Trophoblast cell (in vitro differentiated cells and primary cell): ENCODE data around the gene DMTF1.

Experiments used
- DNase-seq, 2 donors: peaks; one replicate each; pipeline ENCODE4 v3.0.0-alpha.2; 2016
- H2AFZ ChIP-seq: 2 replicates; pipeline ENCODE4 v1.6.1; 2013; ENCODE audit warnings: low read length, moderate library complexity, mild to moderate bottlenecking; ENCODE audit not compliant: insufficient read depth, poor library complexity
- H2AK5ac ChIP-seq: 2 replicates; pipeline ENCODE4 v1.6.1; 2013; ENCODE audit warnings: mild to moderate bottlenecking, low read length
- H2BK120ac ChIP-seq: 2 replicates; pipeline ENCODE4 v1.6.1; 2013; ENCODE audit warnings: low read length, mild to moderate bottlenecking, moderate library complexity; ENCODE audit not compliant: insufficient read depth, poor library complexity
- H2BK12ac ChIP-seq: 2 replicates; pipeline ENCODE4 v1.6.1; 2013; ENCODE audit warnings: mild to moderate bottlenecking, low read length, moderate library complexity
- H2BK5ac ChIP-seq: 2 replicates; pipeline ENCODE4 v1.6.1; 2013; ENCODE audit warnings: low read length, low read depth, moderate library complexity, mild to moderate bottlenecking; ENCODE audit not compliant: poor library complexity
- H3K14ac ChIP-seq: 2 replicates; pipeline ENCODE4 v1.6.1; 2013; ENCODE audit warnings: mild to moderate bottlenecking, low read length
- H3K18ac ChIP-seq: 2 replicates; pipeline ENCODE4 v1.6.1; 2013; ENCODE audit warnings: mild to moderate bottlenecking, low read length
- H3K23ac ChIP-seq: 2 replicates; pipeline ENCODE4 v1.6.1; 2013; ENCODE audit warnings: low read length
- H3K27ac ChIP-seq: 2 replicates; pipeline ENCODE4 v1.5.1; 2013; ENCODE audit warnings: low read depth, mild to moderate bottlenecking, inconsistent platforms, low read length, moderate library complexity
- H3K27me3 ChIP-seq: 2 replicates; pipeline ENCODE4 v1.6.1; 2013; ENCODE audit warnings: inconsistent platforms, mild to moderate bottlenecking, low read length, moderate library complexity; ENCODE audit not compliant: insufficient read depth
- H3K36me3 ChIP-seq, 2 experiments: 1 replicate in 1 of 2; 2 replicates in 1 of 2; pipeline ENCODE4 v1.6.1; 2013; ENCODE audit warnings: low read length in 2 of 2, mild to moderate bottlenecking in 2 of 2, moderate library complexity in 1 of 2; ENCODE audit not compliant: insufficient read depth in 2 of 2, control insufficient read depth in 1 of 2
- H3K4ac ChIP-seq: 2 replicates; pipeline ENCODE4 v1.6.1; 2013; ENCODE audit warnings: low read depth, mild to moderate bottlenecking, low read length, moderate library complexity
- H3K4me1 ChIP-seq, 2 experiments: 1 replicate in 1 of 2; 2 replicates in 1 of 2; pipeline ENCODE4 v1.6.1; 2013; ENCODE audit warnings: low read length in 2 of 2, mild to moderate bottlenecking in 2 of 2, moderate library complexity in 1 of 2; ENCODE audit not compliant: insufficient read depth in 2 of 2, control insufficient read depth in 1 of 2
- H3K4me2 ChIP-seq: 2 replicates; pipeline ENCODE4 v1.6.1; 2013; ENCODE audit warnings: inconsistent platforms, mild to moderate bottlenecking, low read length, moderate library complexity
- H3K4me3 ChIP-seq: 2 replicates; pipeline ENCODE4 v1.5.1; 2013; ENCODE audit warnings: mild to moderate bottlenecking, low read depth, low read length, inconsistent platforms
- H3K79me1 ChIP-seq: one replicate; pipeline ENCODE4 v1.6.1; 2013; ENCODE audit warnings: low read length
- H3K79me2 ChIP-seq: 2 replicates; pipeline ENCODE4 v1.6.1; 2013; ENCODE audit warnings: low read length, mild to moderate bottlenecking; ENCODE audit not compliant: control insufficient read depth, insufficient read depth, poor library complexity
- H3K9ac ChIP-seq: 2 replicates; pipeline ENCODE4 v1.6.1; 2013; ENCODE audit warnings: mild to moderate bottlenecking, low read length
- H3K9me3 ChIP-seq: 2 replicates; pipeline ENCODE4 v1.6.1; 2013; ENCODE audit warnings: low read depth, mild to moderate bottlenecking, control low read depth, inconsistent platforms, low read length; ENCODE audit not compliant: insufficient read depth
- H4K12ac ChIP-seq: 2 replicates; pipeline ENCODE4 v1.6.1; 2013; ENCODE audit warnings: low read depth, mild to moderate bottlenecking, low read length, moderate library complexity
- H4K8ac ChIP-seq: 2 replicates; pipeline ENCODE4 v1.6.1; 2013; ENCODE audit warnings: low read depth, mild to moderate bottlenecking, low read length, moderate library complexity
- H4K91ac ChIP-seq: one replicate; pipeline ENCODE4 v1.6.1; 2013; ENCODE audit warnings: low read depth, mild to moderate bottlenecking, low read length, moderate library complexity
- WGBS: extraction: QIAGEN DNeasy Blood & Tissue Kit; methylation state at CpG from one replicate; pipeline ENCODE4 v1.1.7; 2013; ENCODE audit warnings: missing lambda C conversion rate; ENCODE audit not compliant: insufficient read length, insufficient coverage; ENCODE audit errors: extremely low coverage; 5-methylcytosine and 5-hydroxymethylcytosine counted together

DMTF1 gene

GRCh38 chr7:87154569-87154968 is 2.3 kb downstream of the DMTF1 start:
- Histone ChIP-seq H3K27ac (no peak overlapping the region), H3K14ac (no peak overlapping the region), H3K4me3 (no peak overlapping the region), H2BK12ac (no peak overlapping the region), H2AFZ (no peak overlapping the region), H2AK5ac (no peak overlapping the region), H3K4me1 (no peaks in the 10 kb centered on the region), H2BK120ac (no peak overlapping the region), H3K27me3 (no peaks in the 10 kb centered on the region), H3K4ac (no peak overlapping the region), H3K36me3 (no peaks in the 10 kb centered on the region), H4K12ac (no peak overlapping the region), H3K79me2 (peaks cover 8% of the 10 kb centered on the region), H3K9me3 (no peaks in the 10 kb centered on the region), H4K91ac (no peak overlapping the region), H3K23ac (no peak overlapping the region), H3K79me1 (peaks cover 12% of the 10 kb centered on the region), H4K8ac (no peak overlapping the region), H3K4me2 (peak overlapping the region; percentile 66), H3K9ac (no peak overlapping the region), H3K18ac (no peak overlapping the region), H2BK5ac (no peak overlapping the region)
- DNase-seq = no peak
- 100% methylated on average over 1 of the region's 3 CpGs for WGBS

GRCh38 chr7:87155788-87156187 is 3.5 kb downstream of the DMTF1 start:
- Histone ChIP-seq H3K4me2 (no peak overlapping the region), H4K8ac (no peak overlapping the region), H2AK5ac (no peak overlapping the region), H3K4me3 (no peak overlapping the region), H2BK5ac (no peak overlapping the region), H4K91ac (no peak overlapping the region), H3K27me3 (no peaks in the 10 kb centered on the region), H3K27ac (no peak overlapping the region), H3K18ac (no peak overlapping the region), H3K36me3 (no peaks in the 10 kb centered on the region), H3K14ac (no peak overlapping the region), H2BK12ac (no peak overlapping the region), H3K79me1 (peaks cover 12% of the 10 kb centered on the region), H3K9ac (no peak overlapping the region), H3K23ac (no peak overlapping the region), H2BK120ac (no peak overlapping the region), H2AFZ (no peak overlapping the region), H3K79me2 (peaks cover 8% of the 10 kb centered on the region), H3K4ac (no peak overlapping the region), H4K12ac (no peak overlapping the region), H3K4me1 (no peaks in the 10 kb centered on the region), H3K9me3 (no peaks in the 10 kb centered on the region)
- no peak for DNase-seq
- no CpG with 5 or more reads among the region's 3 CpGs for WGBS

GRCh38 chr7:87156709-87157108 is 4.5 kb downstream of the DMTF1 start:
- no peak overlapping the region for H3K9ac ChIP-seq
- no peak overlapping the region for H3K23ac ChIP-seq
- 100% methylated on average over 1 of the region's 2 CpGs for WGBS
- peaks cover 12% of the 10 kb centered on the region for H3K79me1 ChIP-seq
- no peak overlapping the region for H3K27ac ChIP-seq
- H2BK120ac ChIP-seq = no peak overlapping the region
- no peaks in the 10 kb centered on the region for H3K36me3 ChIP-seq
- H3K79me2 ChIP-seq = peaks cover 8% of the 10 kb centered on the region
- H2BK12ac ChIP-seq = no peak overlapping the region
- H2AFZ ChIP-seq = no peak overlapping the region
- H3K18ac ChIP-seq = no peak overlapping the region
- no peaks in the 10 kb centered on the region for H3K4me1 ChIP-seq
- no peak overlapping the region for H4K12ac ChIP-seq
- no peak overlapping the region for H3K4ac ChIP-seq
- H4K8ac ChIP-seq = no peak overlapping the region
- peak in 1 of 2 donors; percentile 62 for DNase-seq
- no peak overlapping the region for H4K91ac ChIP-seq
- no peak overlapping the region for H2AK5ac ChIP-seq
- no peak overlapping the region for H2BK5ac ChIP-seq
- H3K14ac ChIP-seq = no peak overlapping the region
- no peaks in the 10 kb centered on the region for H3K9me3 ChIP-seq
- H3K4me3 ChIP-seq = no peak overlapping the region
- H3K4me2 ChIP-seq = no peak overlapping the region
- H3K27me3 ChIP-seq = no peaks in the 10 kb centered on the region

- H2AK5ac ChIP-seq = no peak overlapping the region
- no peak overlapping the region for H3K4me3 ChIP-seq
- H2BK5ac ChIP-seq = no peak overlapping the region
- H3K27ac ChIP-seq = no peak overlapping the region
- H3K14ac ChIP-seq = no peak overlapping the region
- no peak for DNase-seq
- H3K36me3 ChIP-seq = peaks cover 4% of the 10 kb centered on the region in 2 experiments
- no peaks in the 10 kb centered on the region for H3K27me3 ChIP-seq
- H3K79me2 ChIP-seq = no peaks in the 10 kb centered on the region
- WGBS = no CpG with 5 or more reads among the region's 2 CpGs
- H3K9me3 ChIP-seq = no peaks in the 10 kb centered on the region
- no peak overlapping the region for H3K18ac ChIP-seq
- no peak overlapping the region for H3K4ac ChIP-seq
- H3K9ac ChIP-seq = no peak overlapping the region
- no peak overlapping the region for H4K8ac ChIP-seq
- H3K4me1 ChIP-seq = no peaks in the 10 kb centered on the region
- H3K23ac ChIP-seq = no peak overlapping the region
- H3K4me2 ChIP-seq = no peak overlapping the region
- no peak overlapping the region for H4K91ac ChIP-seq
- H2BK120ac ChIP-seq = no peak overlapping the region
- H2BK12ac ChIP-seq = no peak overlapping the region
- no peak overlapping the region for H4K12ac ChIP-seq
- H2AFZ ChIP-seq = no peak overlapping the region
- H3K79me1 ChIP-seq = no peaks in the 10 kb centered on the region
These were observed 7.3 kb downstream of the DMTF1 start for GRCh38 chr7:87159538-87159937.
